Dendritic cell treated with granulocyte-macrophage colony-stimulating factor and Interleukin-4, amounts not matched to agents 40 ng/mL and 50 ng/mL, for 4 days (primary cell): ENCODE data around the gene RALGAPB.

Experiments used
- H3K27ac Mint-ChIP-seq: one replicate; pipeline ENCODE4 v1.8.0; 2022; ENCODE audit warnings: mild to moderate bottlenecking, mixed read lengths
- H3K27me3 Mint-ChIP-seq: one replicate; pipeline ENCODE4 v1.8.0; 2022; ENCODE audit warnings: mild to moderate bottlenecking, mixed read lengths
- H3K36me3 Mint-ChIP-seq: one replicate; pipeline ENCODE4 v1.8.0; 2022; ENCODE audit warnings: low read depth, mixed read lengths
- H3K4me1 Mint-ChIP-seq: one replicate; pipeline ENCODE4 v1.8.0; 2022; ENCODE audit warnings: low read depth, mixed read lengths
- H3K4me3 Mint-ChIP-seq: one replicate; pipeline ENCODE4 v1.8.0; 2022; ENCODE audit warnings: mild to moderate bottlenecking, moderate library complexity, mixed read lengths
- H3K9me3 Mint-ChIP-seq: one replicate; pipeline ENCODE4 v1.8.0; 2022; ENCODE audit warnings: mixed read lengths
- intact Hi-C: fragments of 100-400 bp; cut with micrococcal nuclease; formaldehyde crosslinking; loops from one replicate; pipeline ENCODE4 v1.15.0; 2022

RALGAPB gene

GRCh38 chr20:38528167-38528566 lies 55.5 kb downstream of the RALGAPB start:
- Mint-ChIP-seq H3K27ac (no peak overlapping the region), H3K27me3 (no peaks in the 10 kb centered on the region), H3K9me3 (no peaks in the 10 kb centered on the region), H3K4me3 (no peak overlapping the region), H3K4me1 (no peaks in the 10 kb centered on the region), H3K36me3 (peaks cover 82% of the 10 kb centered on the region)
- intact Hi-C loops, result no loop called here

- H3K36me3 Mint-ChIP-seq, result peaks cover 83% of the 10 kb centered on the region
- intact Hi-C loops, result no loop called here
- no peaks in the 10 kb centered on the region for H3K9me3 Mint-ChIP-seq
- no peak overlapping the region for H3K27ac Mint-ChIP-seq
- H3K4me1 Mint-ChIP-seq, result no peaks in the 10 kb centered on the region
- no peak overlapping the region for H3K4me3 Mint-ChIP-seq
- H3K27me3 Mint-ChIP-seq, result no peaks in the 10 kb centered on the region
These were observed 58.4 kb downstream of the RALGAPB start for GRCh38 chr20:38531021-38531420.

GRCh38 chr20:38534756-38535155 lies 62.1 kb downstream of the RALGAPB start:
- H3K4me3 Mint-ChIP-seq, result no peak overlapping the region
- H3K4me1 Mint-ChIP-seq, result no peaks in the 10 kb centered on the region
- no peaks in the 10 kb centered on the region for H3K9me3 Mint-ChIP-seq
- intact Hi-C loops, result no loop called here
- no peak overlapping the region for H3K27ac Mint-ChIP-seq
- H3K36me3 Mint-ChIP-seq, result peaks cover 88% of the 10 kb centered on the region
- H3K27me3 Mint-ChIP-seq, result no peaks in the 10 kb centered on the region

GRCh38 chr20:38536310-38536709 lies 63.7 kb downstream of the RALGAPB start:
- no peaks in the 10 kb centered on the region for H3K4me1 Mint-ChIP-seq
- no peak overlapping the region for H3K4me3 Mint-ChIP-seq
- H3K36me3 Mint-ChIP-seq, result peaks cover 96% of the 10 kb centered on the region
- no peak overlapping the region for H3K27ac Mint-ChIP-seq
- intact Hi-C loops, result no loop called here
- no peaks in the 10 kb centered on the region for H3K9me3 Mint-ChIP-seq
- H3K27me3 Mint-ChIP-seq, result no peaks in the 10 kb centered on the region

GRCh38 chr20:38537176-38537575 lies 64.5 kb downstream of the RALGAPB start:
- Mint-ChIP-seq H3K4me3 (no peak overlapping the region), H3K4me1 (no peaks in the 10 kb centered on the region), H3K36me3 (peaks cover 96% of the 10 kb centered on the region), H3K9me3 (no peaks in the 10 kb centered on the region), H3K27me3 (no peaks in the 10 kb centered on the region), H3K27ac (no peak overlapping the region)
- intact Hi-C loops, result no loop called here

- Mint-ChIP-seq H3K27me3 (no peaks in the 10 kb centered on the region), H3K9me3 (no peaks in the 10 kb centered on the region), H3K36me3 (peaks cover 97% of the 10 kb centered on the region), H3K27ac (no peak overlapping the region), H3K4me3 (no peak overlapping the region), H3K4me1 (no peaks in the 10 kb centered on the region)
- intact Hi-C loops, result no loop called here
These were observed 66.1 kb downstream of the RALGAPB start for GRCh38 chr20:38538789-38539188.

- intact Hi-C loops, result loop anchor here (10.0 kb wide), 1 partner anchor 48 kb away; no protein-coding TSS in a partner anchor
- no peak overlapping the region for H3K4me3 Mint-ChIP-seq
- H3K27me3 Mint-ChIP-seq, result no peaks in the 10 kb centered on the region
- H3K4me1 Mint-ChIP-seq, result no peaks in the 10 kb centered on the region
- H3K9me3 Mint-ChIP-seq, result no peaks in the 10 kb centered on the region
- no peak overlapping the region for H3K27ac Mint-ChIP-seq
- H3K36me3 Mint-ChIP-seq, result peaks cover 95% of the 10 kb centered on the region
These were observed 70.6 kb downstream of the RALGAPB start for GRCh38 chr20:38543014-38543906.

- no peaks in the 10 kb centered on the region for H3K27me3 Mint-ChIP-seq
- no peaks in the 10 kb centered on the region for H3K9me3 Mint-ChIP-seq
- intact Hi-C loops, result loop anchor here (10.0 kb wide), 1 partner anchor 51 kb away; no protein-coding TSS in a partner anchor
- H3K27ac Mint-ChIP-seq, result no peak overlapping the region
- H3K36me3 Mint-ChIP-seq, result peaks cover 78% of the 10 kb centered on the region
- H3K4me1 Mint-ChIP-seq, result no peaks in the 10 kb centered on the region
- no peak overlapping the region for H3K4me3 Mint-ChIP-seq
These were observed 73.1 kb downstream of the RALGAPB start for GRCh38 chr20:38545771-38546170.

GRCh38 chr20:38547288-38548085 lies 74.8 kb downstream of the RALGAPB start:
- Mint-ChIP-seq H3K4me3 (no peak overlapping the region), H3K9me3 (no peaks in the 10 kb centered on the region), H3K4me1 (no peaks in the 10 kb centered on the region), H3K36me3 (peaks cover 61% of the 10 kb centered on the region), H3K27ac (no peak overlapping the region), H3K27me3 (no peaks in the 10 kb centered on the region)
- intact Hi-C loops, result loop anchor here (10.0 kb wide), 1 partner anchor 53 kb away; no protein-coding TSS in a partner anchor

- no peaks in the 10 kb centered on the region for H3K9me3 Mint-ChIP-seq
- peaks cover 51% of the 10 kb centered on the region for H3K36me3 Mint-ChIP-seq
- H3K27me3 Mint-ChIP-seq, result no peaks in the 10 kb centered on the region
- intact Hi-C loops, result loop anchor here (10.0 kb wide), 1 partner anchor 54 kb away; no protein-coding TSS in a partner anchor
- no peaks in the 10 kb centered on the region for H3K4me1 Mint-ChIP-seq
- no peak overlapping the region for H3K27ac Mint-ChIP-seq
- H3K4me3 Mint-ChIP-seq, result no peak overlapping the region
These were observed 75.9 kb downstream of the RALGAPB start for GRCh38 chr20:38548356-38549083.

- no peaks in the 10 kb centered on the region for H3K4me1 Mint-ChIP-seq
- intact Hi-C loops, result no loop called here
- peaks cover 40% of the 10 kb centered on the region for H3K36me3 Mint-ChIP-seq
- H3K27ac Mint-ChIP-seq, result no peak overlapping the region
- no peak overlapping the region for H3K4me3 Mint-ChIP-seq
- H3K27me3 Mint-ChIP-seq, result no peaks in the 10 kb centered on the region
- H3K9me3 Mint-ChIP-seq, result no peaks in the 10 kb centered on the region
These were observed 77.6 kb downstream of the RALGAPB start for GRCh38 chr20:38550274-38550673.

- Mint-ChIP-seq H3K27me3 (no peaks in the 10 kb centered on the region), H3K4me1 (no peaks in the 10 kb centered on the region), H3K36me3 (peaks cover 35% of the 10 kb centered on the region), H3K27ac (no peak overlapping the region), H3K9me3 (no peaks in the 10 kb centered on the region), H3K4me3 (no peak overlapping the region)
- intact Hi-C loops, result no loop called here
These were observed 78.5 kb downstream of the RALGAPB start for GRCh38 chr20:38551056-38551626.

- Mint-ChIP-seq H3K36me3 (peaks cover 40% of the 10 kb centered on the region), H3K27ac (no peak overlapping the region), H3K4me3 (no peak overlapping the region), H3K9me3 (no peaks in the 10 kb centered on the region), H3K4me1 (no peaks in the 10 kb centered on the region), H3K27me3 (no peaks in the 10 kb centered on the region)
- intact Hi-C loops, result no loop called here
These were observed 82.3 kb downstream of the RALGAPB start for GRCh38 chr20:38554986-38555385.
